K562 (cell line): ENCODE measurements around the gene TPBG. TPM values are rescaled to one million over a fixed set of nuclear protein-coding genes. Genes with fewer than 3 reads are reported as not detected.
A peak's percentile ranks its signal among the peaks of the same experiment; 100 is the strongest.

Experiments
- ATAC-seq: fragments of 200-7000 bp; cut with Tn5 transposase; 3 replicates; pipeline ENCODE4 v1.9.1; 2020; ENCODE audit warnings: moderate library complexity
- BruUV-seq: library from RNA; stranded (reverse); fragments of 400-500 nt; replicated peaks from 2 replicates; lab custom pipeline; 2021; lab: Mats Ljungman, UMichigan
- CTCF ChIA-PET: fragments of 300-600 bp; formaldehyde crosslinking; extraction: SDS; loops from one replicate; lab custom pipeline; 2021; ENCODE audit warnings: low intra/inter-chr PET ratio; lab: Yijun Ruan, JAX
- POLR2A ChIA-PET: fragments of 300-600, 350-650 bp; sonication (Branson Sonifier 250); formaldehyde crosslinking; extraction: SDS; loops from one replicate; lab custom pipeline; 2021; ENCODE audit warnings: antibody characterized with exemption, inconsistent platforms; lab: Yijun Ruan, JAX
- DNase-seq, 4 experiments: peaks; one replicate each; pipeline versions ENCODE4 v3.0.0 to v3.0.0-alpha.2; 2011 to 2018; ENCODE audit warnings: low spot score in 3 of 4, mixed read lengths in 3 of 4; ENCODE audit errors: extremely low read depth in 1 of 4
- FAIRE-seq: peaks from 2 replicates; lab custom pipeline; 2011; peaks lifted over from hg19 to GRCh38; lab: Jason Lieb, UNC
- H2AFZ ChIP-seq: 2 replicates; pipeline ENCODE4 v1.6.0; 2011; ENCODE audit warnings: low read depth, low read length, control low read depth, inconsistent platforms
- H3K27ac ChIP-seq: fragments of 200-600 bp; 3 replicates; pipeline ENCODE4 v1.8.0; 2011; ENCODE audit warnings: low read depth, mild to moderate bottlenecking, control low read depth, inconsistent platforms, low read length, moderate library complexity, mixed read lengths; ENCODE audit errors: extremely low read depth
- H3K27me3 ChIP-seq, 2 experiments: fragments of 300-600 bp in 1 of 2; 2 replicates in 1 of 2; 3 replicates in 1 of 2; pipeline versions ENCODE4 v1.6.0 to v1.8.0; 2011; ENCODE audit warnings: inconsistent platforms in 2 of 2, low read length in 2 of 2, mild to moderate bottlenecking in 1 of 2, mixed read lengths in 1 of 2, moderate library complexity in 1 of 2; ENCODE audit not compliant: control insufficient read depth in 2 of 2, insufficient read depth in 2 of 2
- H3K36me3 ChIP-seq: fragments of 300-600 bp; 3 replicates; pipeline ENCODE4 v1.8.0; 2011; ENCODE audit warnings: mild to moderate bottlenecking, low read length, inconsistent platforms; ENCODE audit not compliant: control insufficient read depth, insufficient read depth
- H3K4me1 ChIP-seq, 2 experiments: fragments of 200-600 bp in 1 of 2; replicated peaks in 1 of 2; 2 replicates in 1 of 2; 3 replicates in 1 of 2; pipeline versions ENCODE4 v1.5.1 to v1.8.0; 2011; ENCODE audit warnings: inconsistent platforms in 2 of 2, low read length in 2 of 2, mild to moderate bottlenecking in 1 of 2, mixed read lengths in 1 of 2, moderate library complexity in 1 of 2; ENCODE audit not compliant: control insufficient read depth in 2 of 2, insufficient read depth in 2 of 2
- H3K4me2 ChIP-seq: 2 replicates; pipeline ENCODE4 v1.6.1; 2011; ENCODE audit warnings: low read length, control low read depth, inconsistent platforms, mixed read lengths; ENCODE audit not compliant: insufficient read depth
- H3K4me3 ChIP-seq: fragments of 200-600 bp; sonication (generic), shearing (Covaris generic); 2 replicates; pipeline ENCODE4 v1.5.1; 2016; ENCODE audit warnings: control low read depth, inconsistent platforms
- H3K79me2 ChIP-seq: fragments of 200-600 bp; 3 replicates; pipeline ENCODE4 v1.8.0; 2011; ENCODE audit warnings: low read length, inconsistent platforms; ENCODE audit not compliant: control insufficient read depth, insufficient read depth
- H3K9ac ChIP-seq, 2 experiments: 2 replicates each; pipeline versions ENCODE4 v1.6.0 to v1.6.1; 2011; ENCODE audit warnings: low read depth in 2 of 2, low read length in 2 of 2, control low read depth in 1 of 2, inconsistent platforms in 1 of 2, mild to moderate bottlenecking in 1 of 2, mixed read lengths in 1 of 2; ENCODE audit not compliant: insufficient read depth in 1 of 2
- H3K9me1 ChIP-seq: one replicate; pipeline ENCODE4 v1.6.0; 2011; ENCODE audit warnings: inconsistent platforms, mild to moderate bottlenecking, low read length, moderate library complexity; ENCODE audit not compliant: control insufficient read depth, insufficient read depth
- H3K9me3 ChIP-seq: replicated peaks from 2 replicates; pipeline ENCODE4 v1.5.1; 2011; ENCODE audit warnings: low read depth, low read length, inconsistent platforms; ENCODE audit not compliant: control insufficient read depth, insufficient read depth
- H4K20me1 ChIP-seq: replicated peaks from 2 replicates; pipeline ENCODE4 v1.6.1; 2011; ENCODE audit warnings: low read length, inconsistent platforms, mixed read lengths; ENCODE audit not compliant: control insufficient read depth, insufficient read depth
- ATF3 ChIP-seq, 2 experiments: fragments of 450-650 bp in 1 of 2; sonication (generic) in 1 of 2; formaldehyde crosslinking in 1 of 2; IDR thresholded peaks in 1 of 2; conservative IDR thresholded peaks in 1 of 2; 2 replicates each; pipeline versions ENCODE4 v1.6.1 to v1.8.1; 2016 to 2023; ENCODE audit warnings: mild to moderate bottlenecking in 2 of 2, moderate library complexity in 2 of 2, inconsistent platforms in 1 of 2, missing genetic modification reagents in 1 of 2
- CEBPG ChIP-seq, 3 experiments: fragments of 200-800 bp in 1 of 3; sonication (Bioruptor generic) in 1 of 3; sonication (generic) in 1 of 3; formaldehyde crosslinking in 1 of 3; IDR thresholded peaks in 2 of 3; conservative IDR thresholded peaks in 1 of 3; 2 replicates each; pipeline versions ENCODE4 v1.6.1 to v1.8.0; 2016 to 2022; ENCODE audit warnings: missing compliant biosample characterization in 2 of 3, missing genetic modification characterization in 2 of 3, mild to moderate bottlenecking in 1 of 3, missing genetic modification reagents in 1 of 3
- MTA2 ChIP-seq: fragments of 450-650 bp; IDR thresholded peaks from 2 replicates; pipeline ENCODE4 v1.6.1; 2016; ENCODE audit warnings: low read depth
- REST ChIP-seq, 2 experiments: fragments of 450-650 bp; formaldehyde crosslinking in 1 of 2; IDR thresholded peaks; 2 replicates each; pipeline versions ENCODE4 v1.4.0 to v1.6.1; 2014 to 2020; ENCODE audit warnings: mild to moderate bottlenecking in 2 of 2, borderline replicate concordance in 1 of 2, low read depth in 1 of 2
- ZNF143 ChIP-seq: sonication (generic); formaldehyde crosslinking; IDR thresholded peaks from 2 replicates; pipeline ENCODE4 v1.9.0; 2022; ENCODE audit warnings: mild to moderate bottlenecking, missing genetic modification reagents
- WGBS: fragments of 100-300 bp; shearing (Covaris generic); methylation state at CpG from one replicate; pipeline ENCODE4 v1.1.6; 2016; ENCODE audit warnings: low coverage, mixed read lengths; ENCODE audit not compliant: insufficient coverage; ENCODE audit errors: missing lambda C conversion rate; 5-methylcytosine and 5-hydroxymethylcytosine counted together
- in situ Hi-C: fragments of 300-500 bp; cut with MboI; formaldehyde crosslinking; loops from 4 replicates; pipeline ENCODE4 v1.15.0; 2018; ENCODE audit warnings: inconsistent platforms, mixed read lengths
- intact Hi-C: fragments of 100-400 bp; cut with micrococcal nuclease; formaldehyde crosslinking; loops from 2 replicates; pipeline ENCODE4 v1.14.2; 2022
- polyA plus RNA-seq, 8 experiments: library from polyadenylated mRNA; depleted of rRNA in 4 of 8; stranded (reverse) in 5 of 8; unstranded in 3 of 8; fragments of >200 nt; fragmentation: Nextera tagmentation in 2 of 8; fragmentation: Illumina TruSeq in 1 of 8; extraction: Ambion mirVana in 2 of 8; extraction: Trizol in 1 of 8; gene quantifications; 2 replicates each; pipeline versions ENCODE4 v1.2.1 to v1.2.3, GENCODE V29; 2011 to 2014; ENCODE audit warnings: inconsistent platforms in 1 of 8, missing spikeins in 1 of 8
- total RNA-seq, 7 experiments: library from RNA; depleted of rRNA in 6 of 7; stranded (reverse); fragments of >200 nt in 6 of 7; fragmentation: Illumina TruSeq in 2 of 7; extraction: Trizol in 2 of 7; gene quantifications; 2 replicates each; pipeline versions ENCODE4 v1.2.1 to v1.2.3, GENCODE V29; 2011 to 2021; ENCODE audit warnings: low replicate concordance in 1 of 7

Gene TPBG
- total and polyA plus RNA-seq, 9 of the 15 experiments (the other 6 are each of a cell fraction or from before 2014, with no cell fraction given): 0.18 to 0.88 (median 0.36) TPM

- Histone ChIP-seq H3K27me3 (no peaks in the 10 kb centered on the region), H3K9me3 (no peaks in the 10 kb centered on the region), H3K4me2 (no peak overlapping the region), H3K4me1 (no peaks in the 10 kb centered on the region), H3K9me1 (no peaks in the 10 kb centered on the region), H3K4me3 (no peak overlapping the region), H4K20me1 (no peaks in the 10 kb centered on the region; the same call in 1 of the 2 replicates), H3K9ac (no peak overlapping the region), H3K79me2 (no peaks in the 10 kb centered on the region), H3K36me3 (no peaks in the 10 kb centered on the region), H2AFZ (no peak overlapping the region), H3K27ac (no peak overlapping the region)
- in situ Hi-C loops (no loop called here), intact Hi-C loops (no loop called here)
- TF ChIP-seq CEBPG (CRISPR knock-in tag; IDR thresholded peaks at IDR 0.05) (no peak), CEBPG (tag; conservative IDR thresholded peaks at IDR 0.05 in 1 of 2, IDR thresholded peaks at IDR 0.05 in 1 of 2) (peak; percentile 23 to 71; a peak in 2 of 4 replicates), MTA2 (no peak), ATF3 (IDR thresholded peaks at IDR 0.05) (peak; percentile 34; the same call in 1 of the 2 replicates), ATF3 (CRISPR knock-in tag; conservative IDR thresholded peaks at IDR 0.05) (no peak)
- POLR2A ChIA-PET: interaction anchor here (1.7 kb wide), 1 partner anchor 12 kb away, joined by 3 read pairs; no protein-coding TSS in a partner anchor
- FAIRE-seq: no peak
- WGBS: 0% methylated on average over 2 of the region's 2 CpGs
- no TSS peak for BruUV-seq
- CTCF ChIA-PET: no interaction called here
- no peak for ATAC-seq
- DNase-seq: no peak
Observed at GRCh38 chr6:82413868-82414267, 50.3 kb downstream of the TPBG start.

- H3K36me3 ChIP-seq: no peaks in the 10 kb centered on the region
- no peaks in the 10 kb centered on the region for H3K9me1 ChIP-seq
- DNase-seq (no peak), FAIRE-seq (no peak), ATAC-seq (no peak)
- H3K27me3 ChIP-seq: no peaks in the 10 kb centered on the region
- in situ Hi-C loops: no loop called here
- no peak overlapping the region for H3K27ac ChIP-seq
- H3K9ac ChIP-seq: no peak overlapping the region
- BruUV-seq: no TSS peak
- H3K4me2 ChIP-seq: no peak overlapping the region
- CTCF ChIA-PET: no interaction called here
- POLR2A ChIA-PET: no interaction called here
- no peaks in the 10 kb centered on the region for H3K9me3 ChIP-seq
- intact Hi-C loops: no loop called here
- no peaks in the 10 kb centered on the region for H3K4me1 ChIP-seq
- H3K4me3 ChIP-seq: no peak overlapping the region
- H3K79me2 ChIP-seq: no peaks in the 10 kb centered on the region
- no peak overlapping the region for H2AFZ ChIP-seq
- WGBS: 0% methylated on average over 1 of the region's 1 CpG
- H4K20me1 ChIP-seq: no peaks in the 10 kb centered on the region; the same call in 1 of the 2 replicates
- TF ChIP-seq ZNF143 (CRISPR knock-in tag) (no peak), REST (IDR thresholded peaks at IDR 0.05; ENCODE audit: borderline replicate concordance) (no peak), REST (CRISPR knock-in tag; IDR thresholded peaks at IDR 0.05; ENCODE audit: low read depth) (no peak)
Observed at GRCh38 chr6:82415820-82416219, 52.2 kb downstream of the TPBG start.
